ENCODE data around the gene DOK3. TPM values are rescaled to one million over a fixed set of nuclear protein-coding genes. Genes with fewer than 3 reads are reported as not detected.
A peak's percentile ranks its signal among the peaks of the same experiment; 100 is the strongest.

Gene DOK3
- polyA plus RNA-seq, 1 donor (not counting 4 experiments of a cell fraction or from before 2014, with no cell fraction given): 1.7 TPM

- peak; percentile 59 for FAIRE-seq
- no peaks in the 10 kb centered on the region for H3K9me3 ChIP-seq (ENCODE audit: control insufficient read depth, low read depth, low read length)
- no peak overlapping the region for H3K27ac ChIP-seq (ENCODE audit: control insufficient read depth, insufficient read depth, low read length)
- no peaks in the 10 kb centered on the region for H3K9me1 ChIP-seq (ENCODE audit: control insufficient read depth, extremely low read depth, insufficient read depth, low read length)
- no peak overlapping the region for H2AFZ ChIP-seq (ENCODE audit: control insufficient read depth, low read length)
- peaks cover 6% of the 10 kb centered on the region for H3K79me2 ChIP-seq (ENCODE audit: control insufficient read depth, insufficient read depth, low read length)
- peaks cover 0 to 1% of the 10 kb centered on the region in 2 experiments for H3K36me3 ChIP-seq (ENCODE audit: control insufficient read depth in 2 of 2, extremely low read depth in 1 of 2, insufficient read depth in 2 of 2, low read length in 2 of 2)
- TF ChIP-seq EZH2 (IDR thresholded peaks at IDR 0.05; ENCODE audit: low read length): no peak
- peak in 2 of 3 experiments; percentile 86 to 95 for TF ChIP-seq CTCF (optimal IDR thresholded peaks at IDR 0.05 in 1 of 3, IDR thresholded peaks at IDR 0.05 in 1 of 3, conservative IDR thresholded peaks at IDR 0.05 in 1 of 3; ENCODE audit: extremely low read depth in 1 of 3, insufficient read depth in 2 of 3, low read length in 3 of 3)
- dilution Hi-C loops (cut with MboI; ENCODE audit: extremely low pct_ligation_motif_present, low sequenced_read_pairs): no loop called here
- DNase-seq (ENCODE audit: low read depth, low spot score): no peak
- H3K27me3 ChIP-seq (ENCODE audit: control insufficient read depth, extremely low read depth, insufficient read depth, low read length): no peaks in the 10 kb centered on the region
- H3K4me2 ChIP-seq (ENCODE audit: control insufficient read depth, extremely low read depth, insufficient read depth, low read depth, low read length): no peak overlapping the region
- no peak overlapping the region for H3K4me3 ChIP-seq (ENCODE audit: control insufficient read depth in 2 of 3, extremely low read depth in 1 of 3, insufficient read depth in 2 of 3, low read depth in 1 of 3, low read length in 3 of 3)
- H4K20me1 ChIP-seq (ENCODE audit: control insufficient read depth, extremely low read depth, insufficient read depth, low read length): no peaks in the 10 kb centered on the region
- H3K9ac ChIP-seq (ENCODE audit: control insufficient read depth, extremely low read depth, insufficient read depth, low read length): no peak overlapping the region
- peaks cover 19% of the 10 kb centered on the region for H3K4me1 ChIP-seq (ENCODE audit: control insufficient read depth, extremely low read depth, insufficient read depth, low read length)
Observed at GRCh38 chr5:177500685-177501522, 8.7 kb downstream of the DOK3 start.

- no peak for FAIRE-seq
- Histone ChIP-seq H3K27me3 (ENCODE audit: control insufficient read depth, extremely low read depth, insufficient read depth, low read length) (no peaks in the 10 kb centered on the region), H2AFZ (ENCODE audit: control insufficient read depth, low read length) (no peak overlapping the region), H3K79me2 (ENCODE audit: control insufficient read depth, insufficient read depth, low read length) (peaks cover 11% of the 10 kb centered on the region), H3K4me2 (ENCODE audit: control insufficient read depth, extremely low read depth, insufficient read depth, low read depth, low read length) (no peak overlapping the region), H4K20me1 (ENCODE audit: control insufficient read depth, extremely low read depth, insufficient read depth, low read length) (no peaks in the 10 kb centered on the region), H3K4me3 (ENCODE audit: control insufficient read depth in 2 of 3, extremely low read depth in 1 of 3, insufficient read depth in 2 of 3, low read depth in 1 of 3, low read length in 3 of 3) (no peak overlapping the region), H3K36me3 (ENCODE audit: control insufficient read depth in 2 of 2, extremely low read depth in 1 of 2, insufficient read depth in 2 of 2, low read length in 2 of 2) (peaks cover 1 to 6% of the 10 kb centered on the region in 2 experiments), H3K27ac (ENCODE audit: control insufficient read depth, insufficient read depth, low read length) (no peak overlapping the region), H3K9me3 (ENCODE audit: control insufficient read depth, low read depth, low read length) (no peaks in the 10 kb centered on the region), H3K9me1 (ENCODE audit: control insufficient read depth, extremely low read depth, insufficient read depth, low read length) (peaks cover 4% of the 10 kb centered on the region), H3K4me1 (ENCODE audit: control insufficient read depth, extremely low read depth, insufficient read depth, low read length) (peaks cover 29% of the 10 kb centered on the region), H3K9ac (ENCODE audit: control insufficient read depth, extremely low read depth, insufficient read depth, low read length) (no peak overlapping the region)
- TF ChIP-seq EZH2 (IDR thresholded peaks at IDR 0.05; ENCODE audit: low read length) (no peak), CTCF (optimal IDR thresholded peaks at IDR 0.05 in 1 of 3, IDR thresholded peaks at IDR 0.05 in 1 of 3, conservative IDR thresholded peaks at IDR 0.05 in 1 of 3; ENCODE audit: extremely low read depth in 1 of 3, insufficient read depth in 2 of 3, low read length in 3 of 3) (no peak)
- dilution Hi-C loops (cut with MboI; ENCODE audit: extremely low pct_ligation_motif_present, low sequenced_read_pairs): no loop called here
- DNase-seq (ENCODE audit: low read depth, low spot score): no peak
Observed at GRCh38 chr5:177499842-177500241, 9.8 kb downstream of the DOK3 start.
